Esophagus muscularis mucosa (tissue), 4 donors: ENCODE measurements around the gene CELSR1. TPM values are rescaled to one million over a fixed set of nuclear protein-coding genes. Genes with fewer than 3 reads are reported as not detected.

ENCODE experiments used
- DNase-seq: peaks from one replicate; pipeline ENCODE4 v3.0.0-alpha.2; 2017; ENCODE audit errors: extremely low spot score
- H3K27ac ChIP-seq, 4 donors: fragments of 200-600 bp; sonication (generic); replicated peaks in 1 of 4; 1 replicate in 3 of 4; 2 replicates in 1 of 4; pipeline ENCODE4 v1.5.1; 2016 to 2019; ENCODE audit warnings: mild to moderate bottlenecking in 1 of 4
- H3K27me3 ChIP-seq, 4 donors: fragments of 200-600 bp; sonication (generic); one replicate each; pipeline versions ENCODE4 v1.5.1 to v1.6.0; 2016 to 2019
- H3K36me3 ChIP-seq, 4 donors: fragments of 200-600 bp; sonication (generic); one replicate each; pipeline ENCODE4 v1.5.1; 2016 to 2019
- H3K4me1 ChIP-seq, 4 donors: fragments of 200-600 bp; sonication (generic); one replicate each; pipeline ENCODE4 v1.5.1; 2016 to 2019
- H3K4me3 ChIP-seq, 4 donors: fragments of 200-600 bp; sonication (generic); 1 replicate in 2 of 4; 2 replicates in 2 of 4; pipeline ENCODE4 v1.5.1; 2016 to 2019; ENCODE audit warnings: mild to moderate bottlenecking in 4 of 4, moderate library complexity in 1 of 4
- H3K9me3 ChIP-seq, 4 donors: fragments of 200-600 bp; sonication (generic); 1 replicate in 3 of 4; 2 replicates in 1 of 4; pipeline ENCODE4 v1.5.1; 2016 to 2019
- CTCF ChIP-seq, 3 experiments: fragments of 200-600 bp in 2 of 3; fragments of 450-650 bp in 1 of 3; sonication (generic) in 2 of 3; IDR thresholded peaks; one replicate each; pipeline ENCODE4 v1.5.1; 2017 to 2019; ENCODE audit warnings: antibody characterized with exemption in 3 of 3, mild to moderate bottlenecking in 2 of 3, moderate library complexity in 1 of 3
- EP300 ChIP-seq: sonication (generic); formaldehyde crosslinking; IDR thresholded peaks from one replicate; pipeline ENCODE4 v1.6.1; 2017; ENCODE audit warnings: antibody characterized with exemption
- POLR2A ChIP-seq: fragments of 450-650 bp; IDR thresholded peaks from one replicate; pipeline ENCODE4 v1.6.1; 2017; ENCODE audit warnings: antibody characterized with exemption, moderate library complexity, mild to moderate bottlenecking, low read depth
- POLR2AphosphoS5 ChIP-seq, 2 donors: sonication (generic); formaldehyde crosslinking; IDR thresholded peaks; one replicate each; pipeline ENCODE4 v1.6.1; 2017; ENCODE audit warnings: antibody characterized with exemption in 2 of 2
- WGBS: methylation state at CpG from one replicate; pipeline ENCODE4 v1.1.5; 2018; 5-methylcytosine and 5-hydroxymethylcytosine counted together
- intact Hi-C: fragments of 100-400 bp; cut with DNase I; formaldehyde crosslinking; loops from one replicate; pipeline ENCODE4 v1.15.1; 2023
- total RNA-seq, 4 donors: library from RNA; depleted of rRNA; stranded (reverse); fragments of >200 nt; gene quantifications; one replicate each; pipeline versions ENCODE4 v1.1.0 to v1.2.1, GENCODE V29; 2016

Gene CELSR1
- total RNA-seq, 4 donors from 2014 or later = 2.5 to 2.7 (median 2.6) TPM

- no peaks in the 10 kb centered on the region for H3K9me3 ChIP-seq
- intact Hi-C loops = no loop called here
- DNase-seq = no peak
- H3K36me3 ChIP-seq = peaks cover 0 to 2% (median 0%) of the 10 kb centered on the region in 4 donors
- no peaks in the 10 kb centered on the region for H3K4me1 ChIP-seq
- no peak for TF ChIP-seq POLR2A
- TF ChIP-seq CTCF (IDR thresholded peaks at IDR 0.05) = no peak
- no peak for TF ChIP-seq EP300
- no peak for TF ChIP-seq POLR2AphosphoS5 (IDR thresholded peaks at IDR 0.05)
- no peak overlapping the region for H3K27ac ChIP-seq
- no peak overlapping the region for H3K4me3 ChIP-seq
- no peaks in the 10 kb centered on the region for H3K27me3 ChIP-seq
- WGBS = 77% methylated on average over 21 of the region's 21 CpGs
Measured at GRCh38 chr22:46437671-46438440, 99.6 kb downstream of the CELSR1 start.

- no peaks in the 10 kb centered on the region for H3K27me3 ChIP-seq
- H3K27ac ChIP-seq = no peak overlapping the region
- H3K9me3 ChIP-seq = no peaks in the 10 kb centered on the region
- 89% methylated on average over 8 of the region's 8 CpGs for WGBS
- H3K4me3 ChIP-seq = no peak overlapping the region
- TF ChIP-seq POLR2A (no peak), CTCF (IDR thresholded peaks at IDR 0.05) (no peak)
- H3K4me1 ChIP-seq = no peaks in the 10 kb centered on the region
- intact Hi-C loops = no loop called here
- DNase-seq = no peak
- H3K36me3 ChIP-seq = peaks cover 0 to 2% (median 0%) of the 10 kb centered on the region in 4 donors
Measured at GRCh38 chr22:46436595-46437175, 100.7 kb downstream of the CELSR1 start.

GRCh38 chr22:46433318-46433717 is 104.1 kb downstream of the CELSR1 start:
- DNase-seq = no peak
- H3K36me3 ChIP-seq = peaks cover 0 to 2% (median 0%) of the 10 kb centered on the region in 4 donors
- 96% methylated on average over 12 of the region's 16 CpGs for WGBS
- no peak for TF ChIP-seq POLR2AphosphoS5 (IDR thresholded peaks at IDR 0.05)
- no peak for TF ChIP-seq CTCF (IDR thresholded peaks at IDR 0.05)
- no peak for TF ChIP-seq EP300
- no peak for TF ChIP-seq POLR2A
- H3K27ac ChIP-seq = no peak overlapping the region
- H3K27me3 ChIP-seq = peaks cover 0 to 22% (median 0%) of the 10 kb centered on the region in 4 donors
- intact Hi-C loops = no loop called here
- no peak overlapping the region for H3K4me3 ChIP-seq
- H3K9me3 ChIP-seq = no peaks in the 10 kb centered on the region
- H3K4me1 ChIP-seq = no peaks in the 10 kb centered on the region

GRCh38 chr22:46432164-46433068 is 105.0 kb downstream of the CELSR1 start:
- WGBS = 91% methylated on average over 25 of the region's 25 CpGs
- Histone ChIP-seq H3K4me1 (no peaks in the 10 kb centered on the region), H3K9me3 (no peaks in the 10 kb centered on the region), H3K36me3 (peaks cover 0 to 2% (median 0%) of the 10 kb centered on the region in 4 donors), H3K27me3 (peaks cover 0 to 22% (median 0%) of the 10 kb centered on the region in 4 donors), H3K27ac (no peak overlapping the region), H3K4me3 (peak overlapping the region; percentile 22 to 46 (median 34))
- TF ChIP-seq CTCF (IDR thresholded peaks at IDR 0.05) (no peak), POLR2A (no peak), POLR2AphosphoS5 (IDR thresholded peaks at IDR 0.05) (no peak), EP300 (no peak)
- intact Hi-C loops = no loop called here
- no peak for DNase-seq
